Common myeloid progenitor, CD34-positive (primary cell): ENCODE results near the gene PLA2G2D.

Source experiments
- CTCF ChIA-PET: fragments of 350-600 bp; sonication (Branson Sonifier 250); formaldehyde crosslinking; loops from one replicate; lab custom pipeline; 2021; ENCODE audit warnings: antibody characterized with exemption; lab: Charles Lee
- POLR2A ChIA-PET: fragments of 350-600 bp; sonication (Branson Sonifier 250); formaldehyde crosslinking; loops from one replicate; lab custom pipeline; 2021; ENCODE audit warnings: antibody characterized with exemption; lab: Charles Lee
- DNase-seq, 3 donors: peaks; one replicate each; pipeline versions ENCODE4 v3.0.0 to v3.0.0-alpha.2; 2013
- H3K27ac ChIP-seq, 2 experiments: 1 replicate in 1 of 2; 2 replicates in 1 of 2; pipeline ENCODE4 v1.7.0; 2013; ENCODE audit warnings: inconsistent platforms in 2 of 2, low read length in 2 of 2, mild to moderate bottlenecking in 2 of 2, low read depth in 1 of 2, moderate library complexity in 1 of 2; ENCODE audit not compliant: severe bottlenecking in 2 of 2, insufficient read depth in 1 of 2, poor library complexity in 1 of 2
- H3K27me3 ChIP-seq, 5 experiments: replicated peaks in 2 of 5; 1 replicate in 3 of 5; 2 replicates in 2 of 5; pipeline versions ENCODE4 v1.6.1 to v1.7.0; 2013; ENCODE audit warnings: low read length in 4 of 5, mild to moderate bottlenecking in 2 of 5, moderate library complexity in 2 of 5, inconsistent platforms in 1 of 5; ENCODE audit not compliant: insufficient read depth in 5 of 5, control insufficient read depth in 4 of 5
- H3K36me3 ChIP-seq, 4 experiments: 1 replicate in 2 of 4; 2 replicates in 2 of 4; pipeline versions ENCODE4 v1.6.1 to v1.7.0; 2013; ENCODE audit warnings: low read length in 3 of 4, control low read depth in 1 of 4, mild to moderate bottlenecking in 1 of 4; ENCODE audit not compliant: control insufficient read depth in 4 of 4, insufficient read depth in 4 of 4
- H3K4me1 ChIP-seq, 4 experiments: 1 replicate in 3 of 4; 2 replicates in 1 of 4; pipeline versions ENCODE4 v1.6.1 to v1.7.1; 2013; ENCODE audit warnings: low read length in 3 of 4, mild to moderate bottlenecking in 3 of 4, control low read depth in 1 of 4, inconsistent platforms in 1 of 4, moderate library complexity in 1 of 4; ENCODE audit not compliant: control insufficient read depth in 4 of 4, insufficient read depth in 4 of 4; ENCODE audit errors: control extremely low read depth in 1 of 4
- H3K4me3 ChIP-seq, 7 experiments: 1 replicate in 4 of 7; 2 replicates in 3 of 7; pipeline versions ENCODE4 v1.5.1 to v1.7.0; 2013; ENCODE audit warnings: mild to moderate bottlenecking in 7 of 7, low read length in 6 of 7, moderate library complexity in 6 of 7, inconsistent platforms in 2 of 7, low read depth in 2 of 7, control low read depth in 1 of 7; ENCODE audit not compliant: insufficient read depth in 4 of 7, control insufficient read depth in 1 of 7; ENCODE audit errors: extremely low read depth in 1 of 7
- H3K9me3 ChIP-seq, 5 experiments: 1 replicate in 4 of 5; 2 replicates in 1 of 5; pipeline versions ENCODE4 v1.6.1 to v1.7.1; 2013; ENCODE audit warnings: low read length in 4 of 5, mild to moderate bottlenecking in 2 of 5, inconsistent platforms in 1 of 5, low read depth in 1 of 5, moderate library complexity in 1 of 5; ENCODE audit not compliant: control insufficient read depth in 4 of 5, insufficient read depth in 2 of 5; ENCODE audit errors: control extremely low read depth in 1 of 5
- WGBS: methylation state at CpG from one replicate; pipeline ENCODE4 v1.1.5; 2013; ENCODE audit not compliant: insufficient coverage; 5-methylcytosine and 5-hydroxymethylcytosine counted together

Gene PLA2G2D

GRCh38 chr1:20143318-20143717 lies 24.0 kb upstream of the PLA2G2D start:
- Histone ChIP-seq H3K36me3 (no peaks in the 10 kb centered on the region), H3K4me1 (no peaks in the 10 kb centered on the region), H3K9me3 (no peaks in the 10 kb centered on the region), H3K27me3 (peaks cover 0 to 2% (median 0%) of the 10 kb centered on the region in 5 experiments), H3K27ac (no peak overlapping the region), H3K4me3 (no peak overlapping the region)
- POLR2A ChIA-PET = no interaction called here
- WGBS = 89% methylated on average over 3 of the region's 8 CpGs
- CTCF ChIA-PET = interaction anchor here (2.6 kb wide), 1 partner anchor 10 kb away, joined by 9 read pairs; no protein-coding TSS in a partner anchor
- no peak for DNase-seq

GRCh38 chr1:20142001-20142710 lies 22.8 kb upstream of the PLA2G2D start:
- Histone ChIP-seq H3K4me3 (no peak overlapping the region), H3K36me3 (no peaks in the 10 kb centered on the region), H3K27ac (no peak overlapping the region), H3K9me3 (no peaks in the 10 kb centered on the region), H3K27me3 (peaks cover 0 to 6% (median 0%) of the 10 kb centered on the region in 5 experiments), H3K4me1 (no peaks in the 10 kb centered on the region)
- POLR2A ChIA-PET = no interaction called here
- WGBS = 92% methylated on average over 10 of the region's 13 CpGs
- CTCF ChIA-PET = interaction anchor here (0.5 kb wide), 1 partner anchor 376 kb away, joined by 3 read pairs; no protein-coding TSS in a partner anchor
- DNase-seq = no peak

- Histone ChIP-seq H3K4me1 (no peaks in the 10 kb centered on the region), H3K4me3 (no peak overlapping the region), H3K9me3 (no peaks in the 10 kb centered on the region), H3K27me3 (peaks cover 0 to 6% (median 0%) of the 10 kb centered on the region in 5 experiments), H3K36me3 (no peaks in the 10 kb centered on the region), H3K27ac (no peak overlapping the region)
- no peak for DNase-seq
- POLR2A ChIA-PET = no interaction called here
- CTCF ChIA-PET = no interaction called here
- WGBS = 97% methylated on average over 5 of the region's 7 CpGs
Measured at GRCh38 chr1:20141466-20141865, 22.1 kb upstream of the PLA2G2D start.

- WGBS = 97% methylated on average over 9 of the region's 9 CpGs
- H3K27me3 ChIP-seq = peaks cover 0 to 3% (median 0%) of the 10 kb centered on the region in 5 experiments
- no peaks in the 10 kb centered on the region for H3K4me1 ChIP-seq
- POLR2A ChIA-PET = no interaction called here
- no peak overlapping the region for H3K27ac ChIP-seq
- CTCF ChIA-PET = no interaction called here
- no peaks in the 10 kb centered on the region for H3K36me3 ChIP-seq
- no peaks in the 10 kb centered on the region for H3K9me3 ChIP-seq
- no peak for DNase-seq
- no peak overlapping the region for H3K4me3 ChIP-seq
Measured at GRCh38 chr1:20141001-20141400, 21.7 kb upstream of the PLA2G2D start.

- POLR2A ChIA-PET = no interaction called here
- 85% methylated on average over 7 of the region's 13 CpGs for WGBS
- H3K4me3 ChIP-seq = no peak overlapping the region
- no peaks in the 10 kb centered on the region for H3K36me3 ChIP-seq
- peaks cover 0 to 2% (median 0%) of the 10 kb centered on the region in 5 experiments for H3K9me3 ChIP-seq
- peaks cover 0 to 3% (median 1%) of the 10 kb centered on the region in 5 experiments for H3K27me3 ChIP-seq
- CTCF ChIA-PET = no interaction called here
- no peaks in the 10 kb centered on the region for H3K4me1 ChIP-seq
- H3K27ac ChIP-seq = no peak overlapping the region
- DNase-seq = no peak
Measured at GRCh38 chr1:20139776-20140612, 20.7 kb upstream of the PLA2G2D start.

GRCh38 chr1:20138961-20139550 lies 19.7 kb upstream of the PLA2G2D start, which contains the start of gene PLA2G2F:
Gene PLA2G2F (plus strand): TSS chr1:20139323. CDS start chr1:20139428, 105 bp downstream.
- Histone ChIP-seq H3K4me3 (no peak within 1 kb of the TSS), H3K27me3 (peaks cover 0 to 3% (median 2%) of the 10 kb centered on the region in 5 experiments), H3K4me1 (no peaks in the 10 kb centered on the region), H3K9me3 (peaks cover 0 to 2% (median 0%) of the 10 kb centered on the region in 5 experiments), H3K27ac (no peak within 1 kb of the TSS), H3K36me3 (no peaks in the 10 kb centered on the region)
- DNase-seq = no peak
- POLR2A ChIA-PET = no interaction called here
- WGBS = 100% methylated on average over 1 of the region's 9 CpGs
- CTCF ChIA-PET = no interaction called here
